ENCODE data around the gene TIMM17A. TPM values are rescaled to one million over a fixed set of nuclear protein-coding genes. Genes with fewer than 3 reads are reported as not detected.

The TIMM17A gene
- total and polyA plus RNA-seq, 4 donors, result 25.9 to 56.1 (median 35.2) TPM

- WGBS, 2 donors, result 5 to 10% methylated on average over 28 of the region's 28 CpGs
Observed at GRCh38 chr1:201946224-201946908, 8.9 kb upstream of the TIMM17A start, which contains the start of gene LMOD1. Gene LMOD1 (minus strand): TSS chr1:201946548. CDS start chr1:201946340, 208 bp downstream.

GRCh38 chr1:201947697-201948008 lies 7.7 kb upstream of the TIMM17A start:
- no peaks in the 10 kb centered on the region for H3K36me3 ChIP-seq (ENCODE audit: control insufficient read depth in 4 of 4, insufficient read depth in 4 of 4, low read length in 4 of 4)
- no peak overlapping the region for H3K4me3 ChIP-seq
- ATAC-seq (ENCODE audit: insufficient read depth, low FRiP score), result no peak
- no peak overlapping the region for H3K9ac ChIP-seq (ENCODE audit: insufficient read depth in 1 of 2, low read length in 2 of 2)
- H3K9me3 ChIP-seq (ENCODE audit: control insufficient read depth in 4 of 4, insufficient read depth in 3 of 4, low read length in 3 of 4), result no peaks in the 10 kb centered on the region
- no peak for DNase-seq
- TF ChIP-seq CTCF (IDR thresholded peaks at IDR 0.05; ENCODE audit: control extremely low read depth, extremely low read depth), result no peak
- H3K27ac ChIP-seq (ENCODE audit: low read depth in 1 of 2, low read length in 1 of 2), result peak overlapping the region in 1 of 2 donors; percentile 41
- 64 to 83% methylated on average over 3 of the region's 3 CpGs for WGBS, 2 donors
- H3K4me1 ChIP-seq (ENCODE audit: control insufficient read depth in 5 of 5, insufficient read depth in 5 of 5, low read length in 5 of 5), result peaks cover 0 to 17% (median 2%) of the 10 kb centered on the region in 5 donors
- peaks cover 0 to 9% (median 3%) of the 10 kb centered on the region in 3 donors for H3K27me3 ChIP-seq (ENCODE audit: control insufficient read depth in 3 of 3, insufficient read depth in 3 of 3, low read length in 2 of 3)

More at GRCh38 chr1:201946224-201946908, 8.9 kb upstream of the TIMM17A start, which contains the start of gene LMOD1:
- TF ChIP-seq CTCF (IDR thresholded peaks at IDR 0.05; ENCODE audit: control extremely low read depth, extremely low read depth), result no peak
- Histone ChIP-seq H3K9ac (ENCODE audit: insufficient read depth in 1 of 2, low read length in 2 of 2) (peak within 1 kb of the TSS in 1 of 2 donors; percentile 19), H3K27me3 (ENCODE audit: control insufficient read depth in 3 of 3, insufficient read depth in 3 of 3, low read length in 2 of 3) (peaks cover 0 to 9% (median 3%) of the 10 kb centered on the region in 3 donors), H3K9me3 (ENCODE audit: control insufficient read depth in 4 of 4, insufficient read depth in 3 of 4, low read length in 3 of 4) (no peaks in the 10 kb centered on the region), H3K27ac (ENCODE audit: low read depth in 1 of 2, low read length in 1 of 2) (peak within 1 kb of the TSS; percentile 34 to 69), H3K36me3 (ENCODE audit: control insufficient read depth in 4 of 4, insufficient read depth in 4 of 4, low read length in 4 of 4) (no peaks in the 10 kb centered on the region), H3K4me1 (ENCODE audit: control insufficient read depth in 5 of 5, insufficient read depth in 5 of 5, low read length in 5 of 5) (peaks cover 0 to 24% (median 2%) of the 10 kb centered on the region in 5 donors), H3K4me3 (peak within 1 kb of the TSS; percentile 34)
- ATAC-seq (ENCODE audit: insufficient read depth, low FRiP score) (peak; percentile 72), DNase-seq (peak; percentile 92 to 94 (median 94))

DNA sequence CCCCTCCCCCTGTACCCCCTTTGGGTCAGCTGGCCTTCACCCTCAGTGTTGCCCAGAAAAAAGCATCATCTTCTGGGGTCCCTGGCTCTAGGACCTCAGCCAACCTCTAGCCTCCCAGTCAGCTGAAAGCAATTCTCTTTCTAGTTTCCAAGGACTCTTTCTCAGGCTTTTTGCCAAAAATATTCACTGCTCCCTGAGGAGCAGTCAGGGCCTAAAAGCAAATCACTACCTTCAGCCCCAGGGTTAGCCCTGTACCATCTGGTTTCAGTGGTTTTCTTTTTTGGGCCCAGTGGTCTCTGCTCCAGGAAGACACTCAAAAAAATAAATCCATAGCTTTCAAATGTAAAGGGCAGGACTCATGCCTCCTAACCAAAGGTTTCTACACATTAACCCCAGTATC lies 5.8 kb upstream of the TIMM17A start:
- Histone ChIP-seq H3K4me1 (ENCODE audit: control insufficient read depth in 5 of 5, insufficient read depth in 5 of 5, low read length in 5 of 5) (peaks cover 0 to 17% (median 2%) of the 10 kb centered on the region in 5 donors), H3K4me3 (no peak overlapping the region), H3K9ac (ENCODE audit: insufficient read depth in 1 of 2, low read length in 2 of 2) (no peak overlapping the region), H3K27ac (ENCODE audit: low read depth in 1 of 2, low read length in 1 of 2) (no peak overlapping the region), H3K27me3 (ENCODE audit: control insufficient read depth in 3 of 3, insufficient read depth in 3 of 3, low read length in 2 of 3) (peaks cover 0 to 9% (median 3%) of the 10 kb centered on the region in 3 donors), H3K36me3 (ENCODE audit: control insufficient read depth in 4 of 4, insufficient read depth in 4 of 4, low read length in 4 of 4) (no peaks in the 10 kb centered on the region), H3K9me3 (ENCODE audit: control insufficient read depth in 4 of 4, insufficient read depth in 3 of 4, low read length in 3 of 4) (no peaks in the 10 kb centered on the region)
- TF ChIP-seq CTCF (IDR thresholded peaks at IDR 0.05; ENCODE audit: control extremely low read depth, extremely low read depth), result no peak
- DNase-seq, result no peak
- ATAC-seq (ENCODE audit: insufficient read depth, low FRiP score), result no peak

All from lung (tissue), 12 donors.